GM23338 (cell line): ENCODE data around the gene TRPM2. TPM values are rescaled to one million over a fixed set of nuclear protein-coding genes. Genes with fewer than 3 reads are reported as not detected.

Experiments
- ATAC-seq: fragments of 200-7000 bp; cut with Tn5 transposase; 3 replicates; pipeline ENCODE4 v1.9.1; 2020
- DNase-seq: peaks from one replicate; pipeline ENCODE4 v3.0.0-alpha.2; 2015; ENCODE audit warnings: low spot score
- H2AFZ ChIP-seq: fragments of 200-600 bp; sonication (generic); 2 replicates; pipeline ENCODE4 v1.8.0; 2016; ENCODE audit warnings: antibody characterized with exemption, mild to moderate bottlenecking, moderate library complexity
- H3F3A ChIP-seq: fragments of 200-600 bp; sonication (generic); replicated peaks from 2 replicates; pipeline ENCODE4 v1.8.0; 2017; ENCODE audit warnings: antibody characterized with exemption, mixed run types, low read depth
- H3K27ac ChIP-seq: fragments of 200-600 bp; sonication (generic); 2 replicates; pipeline ENCODE4 v1.6.1; 2016; ENCODE audit warnings: low read depth
- H3K27me3 ChIP-seq: fragments of 200-600 bp; sonication (generic); 2 replicates; pipeline ENCODE4 v1.8.0; 2016; ENCODE audit warnings: mild to moderate bottlenecking, mixed run types, moderate library complexity; ENCODE audit not compliant: insufficient read depth
- H3K36me3 ChIP-seq: fragments of 200-600 bp; sonication (generic); 2 replicates; pipeline ENCODE4 v1.8.0; 2016; ENCODE audit warnings: mild to moderate bottlenecking; ENCODE audit not compliant: insufficient read depth
- H3K4me1 ChIP-seq: fragments of 200-600 bp; sonication (generic); 2 replicates; pipeline ENCODE4 v1.8.0; 2016; ENCODE audit warnings: mild to moderate bottlenecking, moderate library complexity; ENCODE audit not compliant: insufficient read depth
- H3K4me2 ChIP-seq: fragments of 200-600 bp; sonication (generic); 2 replicates; pipeline ENCODE4 v1.7.1; 2017; ENCODE audit warnings: mixed run types
- H3K4me3 ChIP-seq: fragments of 200-600 bp; sonication (generic); 2 replicates; pipeline ENCODE4 v1.6.1; 2016; ENCODE audit warnings: mixed run types
- H3K79me2 ChIP-seq: fragments of 200-600 bp; sonication (generic); replicated peaks from 2 replicates; pipeline ENCODE4 v1.8.0; 2017; ENCODE audit warnings: mild to moderate bottlenecking; ENCODE audit not compliant: insufficient read depth
- H3K9me2 ChIP-seq: fragments of 200-600 bp; sonication (generic); 2 replicates; pipeline ENCODE4 v1.8.0; 2017; ENCODE audit not compliant: insufficient read depth
- H4K20me1 ChIP-seq: fragments of 200-600 bp; sonication (generic); replicated peaks from 2 replicates; pipeline ENCODE4 v1.8.0; 2017; ENCODE audit warnings: mild to moderate bottlenecking; ENCODE audit not compliant: insufficient read depth
- H3K27ac Mint-ChIP-seq: 2 replicates; pipeline ENCODE4 v1.8.0; 2020; ENCODE audit warnings: inconsistent platforms, mild to moderate bottlenecking, moderate library complexity, mixed read lengths
- H3K27me3 Mint-ChIP-seq: 3 replicates; pipeline ENCODE4 v1.8.0; 2022; ENCODE audit warnings: low read depth, mild to moderate bottlenecking, moderate library complexity, mixed read lengths, inconsistent platforms; ENCODE audit not compliant: insufficient read depth, poor library complexity
- H3K36me3 Mint-ChIP-seq: 3 replicates; pipeline ENCODE4 v1.8.0; 2021; ENCODE audit warnings: low read depth, mild to moderate bottlenecking, inconsistent platforms, moderate library complexity, mixed read lengths
- H3K4me1 Mint-ChIP-seq: 3 replicates; pipeline ENCODE4 v1.8.0; 2020; ENCODE audit warnings: mild to moderate bottlenecking, inconsistent platforms, mixed read lengths
- H3K4me3 Mint-ChIP-seq: 3 replicates; pipeline ENCODE4 v1.8.0; 2021; ENCODE audit warnings: moderate library complexity, mild to moderate bottlenecking, inconsistent platforms, mixed read lengths
- H3K9me3 Mint-ChIP-seq: 3 replicates; pipeline ENCODE4 v1.8.0; 2020; ENCODE audit warnings: moderate library complexity, mild to moderate bottlenecking, inconsistent platforms, mixed read lengths
- CREB1 ChIP-seq: fragments of 250-450 bp; sonication (Bioruptor Pico); IDR thresholded peaks from 2 replicates; pipeline ENCODE4 v1.5.0; 2020; ENCODE audit warnings: low read depth, mild to moderate bottlenecking, moderate library complexity
- ETS1 ChIP-seq: IDR thresholded peaks from 2 replicates; pipeline ENCODE4 v1.6.1; 2016; ENCODE audit warnings: antibody characterized with exemption
- EZH2 ChIP-seq: fragments of 200-600 bp; sonication (generic); IDR thresholded peaks from one replicate; pipeline ENCODE4 v1.8.0; 2017; ENCODE audit warnings: antibody characterized with exemption, mild to moderate bottlenecking, low read depth; ENCODE audit not compliant: unreplicated experiment
- EZH2phosphoT487 ChIP-seq: fragments of 200-600 bp; sonication (generic); IDR thresholded peaks from one replicate; pipeline ENCODE4 v1.8.1; 2018; ENCODE audit warnings: antibody characterized with exemption; ENCODE audit not compliant: unreplicated experiment
- JUNB ChIP-seq: IDR thresholded peaks from one replicate; pipeline ENCODE4 v1.6.1; 2016; ENCODE audit warnings: antibody characterized with exemption; ENCODE audit not compliant: unreplicated experiment
- NANOG ChIP-seq: IDR thresholded peaks from 2 replicates; pipeline ENCODE4 v1.6.1; 2016; ENCODE audit warnings: antibody characterized with exemption, borderline replicate concordance
- POLR2AphosphoS5 ChIP-seq: IDR thresholded peaks from 2 replicates; pipeline ENCODE4 v1.6.1; 2016; ENCODE audit warnings: antibody characterized with exemption, low read depth
- STAT1 ChIP-seq: IDR thresholded peaks from one replicate; pipeline ENCODE4 v1.6.1; 2016; ENCODE audit warnings: antibody characterized with exemption; ENCODE audit not compliant: unreplicated experiment
- ZNF114 ChIP-seq: fragments of 250-450 bp; sonication (Bioruptor Pico); IDR thresholded peaks from 2 replicates; pipeline ENCODE4 v1.5.0; 2020; ENCODE audit warnings: mild to moderate bottlenecking, moderate library complexity
- ZNF331 ChIP-seq: fragments of 250-450 bp; sonication (Bioruptor Pico); IDR thresholded peaks from 2 replicates; pipeline ENCODE4 v1.5.0; 2020; ENCODE audit warnings: low read depth, mild to moderate bottlenecking, moderate library complexity
- ZNF462 ChIP-seq: fragments of 250-450 bp; sonication (Bioruptor Pico); IDR thresholded peaks from 2 replicates; pipeline ENCODE4 v1.5.0; 2020; ENCODE audit warnings: mild to moderate bottlenecking, moderate library complexity
- polyA plus RNA-seq: library from polyadenylated mRNA; unstranded; fragments of >200 nt; fragmentation: Nextera tagmentation; extraction: Ambion mirVana; gene quantifications from 2 replicates; pipeline ENCODE4 v1.2.1, GENCODE V29; 2016
- total RNA-seq: library from RNA; depleted of rRNA; stranded (reverse); fragments of >200 nt; shearing (Covaris generic); gene quantifications from 2 replicates; pipeline ENCODE4 v1.2.3, GENCODE V29; 2014
- TF ChIP-seq, protein P1 (sequence below), 2 experiments: fragments of 200-600 bp in 1 of 2; sonication (generic) in 1 of 2; conservative IDR thresholded peaks; 2 replicates each; pipeline versions ENCODE4 v1.5.1 to v1.6.1; 2016 to 2017; ENCODE audit warnings: antibody characterized with exemption in 2 of 2, low read depth in 2 of 2, mild to moderate bottlenecking in 2 of 2, moderate library complexity in 1 of 2
- TF ChIP-seq, protein P2 (sequence below): IDR thresholded peaks from one replicate; pipeline ENCODE4 v1.6.1; 2018; ENCODE audit warnings: antibody characterized with exemption; ENCODE audit not compliant: unreplicated experiment

Gene TRPM2
- total and polyA plus RNA-seq, 2 experiments from 2014 or later = 0.53 to 0.83 TPM

GRCh38 chr21:44357064-44357837, 3.8 kb downstream of the TRPM2 start:
- Histone ChIP-seq H3K79me2 (no peaks in the 10 kb centered on the region), H3K4me3 (no peak overlapping the region), H3F3A (no peaks in the 10 kb centered on the region), H2AFZ (no peak overlapping the region), H3K4me1 (no peaks in the 10 kb centered on the region), H3K27me3 (no peaks in the 10 kb centered on the region), H3K27ac (no peak overlapping the region), H4K20me1 (no peaks in the 10 kb centered on the region), H3K4me2 (no peak overlapping the region), H3K36me3 (no peaks in the 10 kb centered on the region), H3K9me2 (peaks cover 3% of the 10 kb centered on the region; the same call in 1 of the 2 replicates)
- Mint-ChIP-seq H3K4me3 (no peak overlapping the region), H3K36me3 (no peaks in the 10 kb centered on the region), H3K4me1 (no peaks in the 10 kb centered on the region), H3K27ac (no peak overlapping the region), H3K9me3 (no peaks in the 10 kb centered on the region; the same call in 2 of the 3 replicates), H3K27me3 (peaks cover 10% of the 10 kb centered on the region)
- no peak for ATAC-seq
- no peak for DNase-seq
- TF ChIP-seq EZH2 = no peak
- TF ChIP-seq POLR2AphosphoS5 = no peak
- no peak for TF ChIP-seq ETS1
- no peak for TF ChIP-seq CREB1 (CRISPR knock-in tag)
- TF ChIP-seq STAT1 = no peak
- TF ChIP-seq, protein P1, sequence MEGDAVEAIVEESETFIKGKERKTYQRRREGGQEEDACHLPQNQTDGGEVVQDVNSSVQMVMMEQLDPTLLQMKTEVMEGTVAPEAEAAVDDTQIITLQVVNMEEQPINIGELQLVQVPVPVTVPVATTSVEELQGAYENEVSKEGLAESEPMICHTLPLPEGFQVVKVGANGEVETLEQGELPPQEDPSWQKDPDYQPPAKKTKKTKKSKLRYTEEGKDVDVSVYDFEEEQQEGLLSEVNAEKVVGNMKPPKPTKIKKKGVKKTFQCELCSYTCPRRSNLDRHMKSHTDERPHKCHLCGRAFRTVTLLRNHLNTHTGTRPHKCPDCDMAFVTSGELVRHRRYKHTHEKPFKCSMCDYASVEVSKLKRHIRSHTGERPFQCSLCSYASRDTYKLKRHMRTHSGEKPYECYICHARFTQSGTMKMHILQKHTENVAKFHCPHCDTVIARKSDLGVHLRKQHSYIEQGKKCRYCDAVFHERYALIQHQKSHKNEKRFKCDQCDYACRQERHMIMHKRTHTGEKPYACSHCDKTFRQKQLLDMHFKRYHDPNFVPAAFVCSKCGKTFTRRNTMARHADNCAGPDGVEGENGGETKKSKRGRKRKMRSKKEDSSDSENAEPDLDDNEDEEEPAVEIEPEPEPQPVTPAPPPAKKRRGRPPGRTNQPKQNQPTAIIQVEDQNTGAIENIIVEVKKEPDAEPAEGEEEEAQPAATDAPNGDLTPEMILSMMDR (conservative IDR thresholded peaks at IDR 0.05; ENCODE audit: low read depth in 2 of 2) = no peak
- TF ChIP-seq JUNB = no peak
- no peak for TF ChIP-seq ZNF331
- TF ChIP-seq ZNF462 (CRISPR knock-in tag) = no peak
- no peak for TF ChIP-seq ZNF114 (CRISPR knock-in tag)
- TF ChIP-seq, protein P2, sequence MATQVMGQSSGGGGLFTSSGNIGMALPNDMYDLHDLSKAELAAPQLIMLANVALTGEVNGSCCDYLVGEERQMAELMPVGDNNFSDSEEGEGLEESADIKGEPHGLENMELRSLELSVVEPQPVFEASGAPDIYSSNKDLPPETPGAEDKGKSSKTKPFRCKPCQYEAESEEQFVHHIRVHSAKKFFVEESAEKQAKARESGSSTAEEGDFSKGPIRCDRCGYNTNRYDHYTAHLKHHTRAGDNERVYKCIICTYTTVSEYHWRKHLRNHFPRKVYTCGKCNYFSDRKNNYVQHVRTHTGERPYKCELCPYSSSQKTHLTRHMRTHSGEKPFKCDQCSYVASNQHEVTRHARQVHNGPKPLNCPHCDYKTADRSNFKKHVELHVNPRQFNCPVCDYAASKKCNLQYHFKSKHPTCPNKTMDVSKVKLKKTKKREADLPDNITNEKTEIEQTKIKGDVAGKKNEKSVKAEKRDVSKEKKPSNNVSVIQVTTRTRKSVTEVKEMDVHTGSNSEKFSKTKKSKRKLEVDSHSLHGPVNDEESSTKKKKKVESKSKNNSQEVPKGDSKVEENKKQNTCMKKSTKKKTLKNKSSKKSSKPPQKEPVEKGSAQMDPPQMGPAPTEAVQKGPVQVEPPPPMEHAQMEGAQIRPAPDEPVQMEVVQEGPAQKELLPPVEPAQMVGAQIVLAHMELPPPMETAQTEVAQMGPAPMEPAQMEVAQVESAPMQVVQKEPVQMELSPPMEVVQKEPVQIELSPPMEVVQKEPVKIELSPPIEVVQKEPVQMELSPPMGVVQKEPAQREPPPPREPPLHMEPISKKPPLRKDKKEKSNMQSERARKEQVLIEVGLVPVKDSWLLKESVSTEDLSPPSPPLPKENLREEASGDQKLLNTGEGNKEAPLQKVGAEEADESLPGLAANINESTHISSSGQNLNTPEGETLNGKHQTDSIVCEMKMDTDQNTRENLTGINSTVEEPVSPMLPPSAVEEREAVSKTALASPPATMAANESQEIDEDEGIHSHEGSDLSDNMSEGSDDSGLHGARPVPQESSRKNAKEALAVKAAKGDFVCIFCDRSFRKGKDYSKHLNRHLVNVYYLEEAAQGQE = no peak
- TF ChIP-seq NANOG = no peak
- TF ChIP-seq EZH2phosphoT487 = no peak
